ENCODE results near the gene ZNF493. TPM values are rescaled to one million over a fixed set of nuclear protein-coding genes. Genes with fewer than 3 reads are reported as not detected.

Gene ZNF493
- total RNA-seq, 4 donors from 2014 or later = 26.1 to 54.5 (median 44.3) TPM

GRCh38 chr19:21463449-21464105 is 66.6 kb downstream of the ZNF493 start:
- H3K4me3 ChIP-seq = peak overlapping the region in 1 of 4 donors; percentile 29
- H3K27ac ChIP-seq = no peak overlapping the region
- H3K4me1 ChIP-seq = no peaks in the 10 kb centered on the region
- DNase-seq = peak in 1 of 3 donors; percentile 35
- TF ChIP-seq POLR2A (IDR thresholded peaks at IDR 0.05) (no peak), CTCF (IDR thresholded peaks at IDR 0.05) (no peak)
- no peaks in the 10 kb centered on the region for H3K27me3 ChIP-seq
- no peaks in the 10 kb centered on the region for H3K36me3 ChIP-seq
- peaks cover 0 to 9% (median 0%) of the 10 kb centered on the region in 4 donors for H3K9me3 ChIP-seq

GRCh38 chr19:21466627-21467026 is 69.7 kb downstream of the ZNF493 start:
- H3K4me1 ChIP-seq = no peaks in the 10 kb centered on the region
- no peak for DNase-seq
- no peaks in the 10 kb centered on the region for H3K36me3 ChIP-seq
- TF ChIP-seq POLR2A (IDR thresholded peaks at IDR 0.05) (no peak), CTCF (IDR thresholded peaks at IDR 0.05) (no peak)
- no peak overlapping the region for H3K27ac ChIP-seq
- no peaks in the 10 kb centered on the region for H3K27me3 ChIP-seq
- H3K4me3 ChIP-seq = no peak overlapping the region
- H3K9me3 ChIP-seq = peaks cover 0 to 9% (median 0%) of the 10 kb centered on the region in 4 donors

DNA sequence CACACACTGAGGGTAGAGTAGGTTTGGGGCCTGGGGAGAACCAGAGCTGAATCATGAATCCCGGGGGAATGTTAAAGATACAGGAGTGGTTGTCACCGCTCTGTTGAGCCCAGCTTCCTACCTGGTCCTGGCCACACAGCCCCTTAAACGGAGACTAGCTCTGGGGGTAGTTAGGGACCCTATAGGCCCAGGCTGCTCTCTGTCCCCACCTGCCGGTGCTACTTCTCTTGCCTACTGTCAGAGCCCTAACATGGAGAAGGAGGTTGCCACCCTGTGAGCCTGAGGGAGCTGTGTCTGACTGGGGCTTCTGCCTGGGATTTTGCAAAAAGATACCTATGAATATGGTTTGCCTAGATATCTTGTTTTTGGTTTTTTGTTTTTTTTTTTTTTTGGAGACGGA is 71.9 kb downstream of the ZNF493 start:
- H3K4me1 ChIP-seq = no peaks in the 10 kb centered on the region

GRCh38 chr19:21472507-21472906 is 75.6 kb downstream of the ZNF493 start:
- Histone ChIP-seq H3K36me3 (no peaks in the 10 kb centered on the region), H3K27me3 (no peaks in the 10 kb centered on the region), H3K4me1 (no peaks in the 10 kb centered on the region), H3K9me3 (peaks cover 0 to 17% (median 0%) of the 10 kb centered on the region in 4 donors), H3K27ac (no peak overlapping the region), H3K4me3 (no peak overlapping the region)
- TF ChIP-seq POLR2A (IDR thresholded peaks at IDR 0.05) (no peak), CTCF (IDR thresholded peaks at IDR 0.05) (no peak)
- DNase-seq = no peak

More for the DNA sequence above, 71.9 kb downstream of the ZNF493 start:
- no peak for DNase-seq
- no peak overlapping the region for H3K27ac ChIP-seq
- no peak for TF ChIP-seq CTCF (IDR thresholded peaks at IDR 0.05)
- TF ChIP-seq POLR2A (IDR thresholded peaks at IDR 0.05) = no peak
- H3K4me3 ChIP-seq = no peak overlapping the region
- peaks cover 0 to under 1% (median 0%) of the 10 kb centered on the region in 4 donors for H3K9me3 ChIP-seq
- no peaks in the 10 kb centered on the region for H3K27me3 ChIP-seq
- no peaks in the 10 kb centered on the region for H3K36me3 ChIP-seq

DNA sequence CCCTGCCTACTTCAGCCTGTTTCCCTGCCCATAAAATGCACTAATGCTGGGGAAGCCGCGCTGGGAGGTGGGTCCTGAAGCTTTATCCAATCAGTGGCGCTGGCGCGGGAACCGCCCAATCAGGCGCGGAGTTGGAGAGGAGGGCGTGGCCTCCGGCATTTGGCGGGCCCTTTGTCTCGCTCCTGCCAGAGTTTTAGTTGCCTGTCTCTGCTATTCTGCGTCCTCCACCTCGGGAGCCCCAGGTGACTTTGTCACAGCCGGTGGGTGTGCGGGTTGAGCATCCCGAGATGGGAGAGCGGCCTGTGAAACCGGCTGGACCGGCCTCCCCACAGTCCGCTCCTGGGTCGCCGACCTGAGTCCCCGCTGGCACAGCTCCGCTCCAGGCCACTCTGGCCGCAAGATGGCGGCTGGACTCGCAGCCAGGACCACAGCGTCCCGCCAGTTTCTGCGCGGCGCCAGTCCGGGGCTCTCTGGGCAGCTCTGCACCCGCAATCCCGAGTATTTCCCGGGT is 77.8 kb downstream of the ZNF493 start:
- Histone ChIP-seq H3K36me3 (no peaks in the 10 kb centered on the region), H3K9me3 (peaks cover 0 to 17% (median 0%) of the 10 kb centered on the region in 4 donors), H3K4me3 (peak overlapping the region in 3 of 4 donors; percentile 42 to 45 (median 44)), H3K27ac (no peak overlapping the region), H3K4me1 (no peaks in the 10 kb centered on the region), H3K27me3 (no peaks in the 10 kb centered on the region)
- peak; percentile 56 to 64 (median 60) for DNase-seq
- TF ChIP-seq CTCF (IDR thresholded peaks at IDR 0.05) (no peak), POLR2A (IDR thresholded peaks at IDR 0.05) (no peak)

Other genes with a start within 250 kb of the ZNF493 start
- 10 to 100 TPM; 13.1 to 20.6 (median 17.5) TPM for gene ZNF708, start 67.7 kb upstream of the ZNF493 start, total RNA-seq
- 10 to 100 TPM in 2 of 4 donors, 1 to 10 TPM in 2; 1.8 to 18.2 (median 7.5) TPM for gene ZNF738, start 38.1 kb upstream of the ZNF493 start, total RNA-seq
- 10 to 100 TPM in 3 of 4 donors, 1 to 10 TPM in 1; 8.4 to 28.2 (median 20.0) TPM for gene ZNF429, start 108.5 kb downstream of the ZNF493 start, total RNA-seq